Measurements from ENCODE around the gene MMP19.

- TF ChIP-seq POLR2AphosphoS5 (IDR thresholded peaks at IDR 0.05; ENCODE audit: borderline replicate concordance, low read depth, low read length): no peak
- no peak for TF ChIP-seq EZH2 (IDR thresholded peaks at IDR 0.05)
Observed at GRCh38 chr12:55850893-55851292, 8.2 kb upstream of the MMP19 start.
